Cardiac muscle cell (in vitro differentiated cells and primary cell): ENCODE results near the gene NCAM1. TPM values are rescaled to one million over a fixed set of nuclear protein-coding genes. Genes with fewer than 3 reads are reported as not detected.

Experiments used
- DNase-seq, 2 donors: peaks; one replicate each; pipeline versions ENCODE4 v3.0.0 to v3.0.0-alpha.2; 2010 to 2017; ENCODE audit warnings: low read depth in 1 of 2, low spot score in 1 of 2
- H3K27ac ChIP-seq: fragments of 200-600 bp; sonication (generic); 2 replicates; pipeline ENCODE4 v1.5.1; 2016
- H3K27me3 ChIP-seq: fragments of 200-600 bp; sonication (generic); 2 replicates; pipeline ENCODE4 v1.6.0; 2016; ENCODE audit warnings: control low read depth
- H3K36me3 ChIP-seq: fragments of 200-600 bp; sonication (generic); 2 replicates; pipeline ENCODE4 v1.5.1; 2016; ENCODE audit warnings: control low read depth
- H3K4me1 ChIP-seq: fragments of 200-600 bp; sonication (generic); 2 replicates; pipeline ENCODE4 v1.8.1; 2017; ENCODE audit warnings: low read depth, mild to moderate bottlenecking, mixed run types
- H3K4me3 ChIP-seq: fragments of 200-600 bp; sonication (generic); 2 replicates; pipeline ENCODE4 v1.5.1; 2016; ENCODE audit warnings: mild to moderate bottlenecking
- H3K9me3 ChIP-seq: fragments of 200-600 bp; sonication (generic); 2 replicates; pipeline ENCODE4 v1.5.1; 2017; ENCODE audit warnings: low read depth, mild to moderate bottlenecking, control low read depth
- CTCF ChIP-seq: IDR thresholded peaks from 2 replicates; pipeline ENCODE4 v1.5.1; 2012; ENCODE audit warnings: low read depth, mild to moderate bottlenecking, low read length
- polyA plus RNA-seq: library from polyadenylated mRNA; unstranded; fragments of >200 nt; fragmentation: Nextera tagmentation; extraction: Ambion mirVana; gene quantifications from 2 replicates; pipeline ENCODE4 v1.2.1, GENCODE V29; 2016
- total RNA-seq: library from RNA; depleted of rRNA; stranded (reverse); fragments of >200 nt; gene quantifications from 2 replicates; pipeline ENCODE4 v1.2.3, GENCODE V29; 2016

Gene NCAM1
- total and polyA plus RNA-seq, 2 experiments from 2014 or later: 61.9 to 203 TPM

- no peak for DNase-seq
- no peaks in the 10 kb centered on the region for H3K27me3 ChIP-seq
- no peaks in the 10 kb centered on the region for H3K36me3 ChIP-seq
- no peaks in the 10 kb centered on the region for H3K9me3 ChIP-seq
- H3K27ac ChIP-seq: no peak overlapping the region
- no peak for TF ChIP-seq CTCF
- no peak overlapping the region for H3K4me3 ChIP-seq
- peaks cover 16% of the 10 kb centered on the region for H3K4me1 ChIP-seq
These were observed 218.0 kb downstream of the NCAM1 start for GRCh38 chr11:113179181-113179704.

- Histone ChIP-seq H3K4me1 (peaks cover 16% of the 10 kb centered on the region), H3K9me3 (no peaks in the 10 kb centered on the region), H3K27me3 (no peaks in the 10 kb centered on the region), H3K4me3 (no peak overlapping the region), H3K27ac (no peak overlapping the region), H3K36me3 (no peaks in the 10 kb centered on the region)
- no peak for TF ChIP-seq CTCF
- DNase-seq: no peak
These were observed 219.9 kb downstream of the NCAM1 start for GRCh38 chr11:113181094-113181493.

GRCh38 chr11:113182288-113182687, 221.1 kb downstream of the NCAM1 start:
- Histone ChIP-seq H3K27ac (no peak overlapping the region), H3K27me3 (no peaks in the 10 kb centered on the region), H3K36me3 (no peaks in the 10 kb centered on the region), H3K4me1 (peaks cover 16% of the 10 kb centered on the region), H3K4me3 (no peak overlapping the region), H3K9me3 (no peaks in the 10 kb centered on the region)
- no peak for TF ChIP-seq CTCF
- DNase-seq: no peak

GRCh38 chr11:113184498-113184897, 223.3 kb downstream of the NCAM1 start:
- DNase-seq: peak in 1 of 2 donors; percentile 89
- no peaks in the 10 kb centered on the region for H3K27me3 ChIP-seq
- H3K4me3 ChIP-seq: no peak overlapping the region
- no peaks in the 10 kb centered on the region for H3K36me3 ChIP-seq
- no peak overlapping the region for H3K27ac ChIP-seq
- TF ChIP-seq CTCF: no peak
- H3K9me3 ChIP-seq: no peaks in the 10 kb centered on the region
- peaks cover 10% of the 10 kb centered on the region for H3K4me1 ChIP-seq

GRCh38 chr11:113188371-113188834, 227.2 kb downstream of the NCAM1 start:
- no peaks in the 10 kb centered on the region for H3K9me3 ChIP-seq
- H3K27me3 ChIP-seq: no peaks in the 10 kb centered on the region
- no peak overlapping the region for H3K4me3 ChIP-seq
- TF ChIP-seq CTCF: no peak
- H3K27ac ChIP-seq: peak overlapping the region; percentile 43
- peaks cover 26% of the 10 kb centered on the region for H3K4me1 ChIP-seq
- no peaks in the 10 kb centered on the region for H3K36me3 ChIP-seq
- DNase-seq: no peak
